ENCODE results near the gene KRT14.

DNA sequence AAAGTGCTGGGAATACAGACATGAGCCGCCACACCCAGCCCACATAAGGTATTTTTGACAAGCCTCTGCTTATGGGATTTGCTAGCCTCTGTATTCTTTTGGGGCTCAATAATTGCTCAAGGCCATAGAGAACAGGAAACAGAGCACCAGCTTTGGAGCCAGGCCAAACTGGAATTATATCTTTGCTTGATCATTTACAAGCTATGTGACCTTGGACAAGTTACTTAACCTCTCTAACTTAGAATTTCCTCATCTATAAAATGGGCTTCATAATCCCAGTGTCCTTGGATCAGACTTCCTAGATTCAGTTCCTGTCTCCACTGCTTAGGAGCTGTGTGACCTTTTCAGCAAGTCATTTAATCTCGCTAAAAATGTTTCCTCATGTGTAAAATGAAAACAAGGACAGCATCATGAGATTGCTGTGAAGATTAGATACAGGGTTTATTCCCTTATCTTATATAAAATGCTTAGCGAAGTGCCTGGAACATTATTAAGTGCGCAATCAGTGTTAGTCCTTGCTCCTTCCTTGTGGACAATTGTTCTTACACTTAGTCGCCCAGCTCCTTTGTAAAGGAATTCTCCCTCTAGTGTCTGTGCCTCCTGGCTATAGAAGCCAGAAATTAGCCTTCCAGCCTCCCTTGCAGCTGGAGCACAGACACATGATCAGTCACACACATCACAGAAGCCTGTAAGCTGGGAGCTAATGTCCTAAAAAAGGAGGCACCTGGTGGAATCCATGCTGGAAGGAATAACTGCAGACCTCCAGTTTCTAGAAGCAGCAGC, 31.4 kb downstream of the KRT14 start:
- TF ChIP-seq, protein P1, sequence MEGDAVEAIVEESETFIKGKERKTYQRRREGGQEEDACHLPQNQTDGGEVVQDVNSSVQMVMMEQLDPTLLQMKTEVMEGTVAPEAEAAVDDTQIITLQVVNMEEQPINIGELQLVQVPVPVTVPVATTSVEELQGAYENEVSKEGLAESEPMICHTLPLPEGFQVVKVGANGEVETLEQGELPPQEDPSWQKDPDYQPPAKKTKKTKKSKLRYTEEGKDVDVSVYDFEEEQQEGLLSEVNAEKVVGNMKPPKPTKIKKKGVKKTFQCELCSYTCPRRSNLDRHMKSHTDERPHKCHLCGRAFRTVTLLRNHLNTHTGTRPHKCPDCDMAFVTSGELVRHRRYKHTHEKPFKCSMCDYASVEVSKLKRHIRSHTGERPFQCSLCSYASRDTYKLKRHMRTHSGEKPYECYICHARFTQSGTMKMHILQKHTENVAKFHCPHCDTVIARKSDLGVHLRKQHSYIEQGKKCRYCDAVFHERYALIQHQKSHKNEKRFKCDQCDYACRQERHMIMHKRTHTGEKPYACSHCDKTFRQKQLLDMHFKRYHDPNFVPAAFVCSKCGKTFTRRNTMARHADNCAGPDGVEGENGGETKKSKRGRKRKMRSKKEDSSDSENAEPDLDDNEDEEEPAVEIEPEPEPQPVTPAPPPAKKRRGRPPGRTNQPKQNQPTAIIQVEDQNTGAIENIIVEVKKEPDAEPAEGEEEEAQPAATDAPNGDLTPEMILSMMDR (conservative IDR thresholded peaks at IDR 0.05; ENCODE audit: low read length), result no peak
- TF ChIP-seq EZH2phosphoT487 (IDR thresholded peaks at IDR 0.05; ENCODE audit: borderline replicate concordance, low read depth, low read length), result no peak
